Skin epidermis (tissue), 12 donors: Measurements from ENCODE around the gene PEX13.
"Not testable (repeated sequence)": the region's sequence is repeated elsewhere in the genome, so short reads cannot be mapped to it uniquely, and the experiment has no call there.

Experiments
- H3K27ac ChIP-seq, 21 experiments: fragments of 200-600 bp; sonication (generic) in 11 of 21; one replicate each; pipeline ENCODE4 v1.5.0; 2020; ENCODE audit warnings: mild to moderate bottlenecking in 3 of 21, inconsistent platforms in 2 of 21, moderate library complexity in 2 of 21
- H3K4me3 ChIP-seq, 7 experiments: fragments of 200-600 bp; sonication (generic) in 2 of 7; one replicate each; pipeline ENCODE4 v1.5.0; 2020; ENCODE audit warnings: inconsistent platforms in 2 of 7, mild to moderate bottlenecking in 2 of 7, moderate library complexity in 1 of 7

The PEX13 gene

DNA sequence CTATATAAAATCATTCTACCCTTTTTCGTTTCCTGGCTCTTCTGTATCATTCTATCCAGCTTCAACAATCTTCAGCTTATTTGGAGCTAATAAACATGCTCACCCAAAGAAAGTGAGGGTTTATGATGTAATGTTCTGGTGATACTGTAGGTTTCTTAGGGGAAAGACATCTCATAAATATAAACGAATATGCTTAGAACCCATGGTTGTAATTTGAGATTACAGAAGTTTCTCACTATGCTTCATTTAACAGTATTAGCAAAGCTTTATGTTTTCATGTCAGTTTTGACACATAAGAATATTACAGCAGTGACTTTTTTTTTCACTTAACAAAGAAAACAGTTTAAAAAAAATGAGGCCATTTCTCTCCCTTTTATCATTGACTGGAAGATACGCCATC is 11.8 kb upstream of the PEX13 start:
- H3K27ac ChIP-seq: no peak overlapping the region

GRCh38 chr2:61006486-61007105 is 10.9 kb upstream of the PEX13 start:
- H3K27ac ChIP-seq: no peak overlapping the region

More for the DNA sequence above, 11.8 kb upstream of the PEX13 start:
- no peak overlapping the region for H3K4me3 ChIP-seq

DNA sequence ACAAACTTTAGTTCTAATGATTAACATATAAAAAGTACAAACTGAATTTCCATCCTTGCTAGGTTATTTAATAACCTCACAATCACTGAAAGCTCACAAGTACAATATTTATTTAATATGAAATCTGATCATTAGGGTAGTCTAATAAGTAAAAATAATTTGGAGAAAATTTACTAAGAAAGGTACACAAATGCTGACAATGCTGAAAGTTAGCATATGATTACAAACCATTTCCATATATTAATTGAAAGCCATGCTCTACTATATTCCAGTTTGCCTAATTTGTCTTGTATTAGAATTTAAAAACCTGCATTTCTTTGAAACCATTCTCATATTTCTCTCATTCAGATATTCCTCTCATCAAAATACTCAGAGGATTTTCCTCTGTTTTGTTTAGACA is 8.2 kb upstream of the PEX13 start:
- Histone ChIP-seq H3K27ac (no peak overlapping the region), H3K4me3 (no peak overlapping the region)

More at GRCh38 chr2:61006486-61007105, 10.9 kb upstream of the PEX13 start:
- H3K4me3 ChIP-seq: no peak overlapping the region

- peak overlapping the region in 11 of 21 experiments; percentile 9 to 74 (median 49) for H3K27ac ChIP-seq
- no peak overlapping the region for H3K4me3 ChIP-seq
Measured at GRCh38 chr2:61011678-61012077, 5.8 kb upstream of the PEX13 start.

GRCh38 chr2:61012303-61012702 is 5.2 kb upstream of the PEX13 start:
- H3K27ac ChIP-seq: peak overlapping the region in 15 of 21 experiments; percentile 7 to 74 (median 34)
- H3K4me3 ChIP-seq: not testable (repeated sequence)

- no peak overlapping the region for H3K4me3 ChIP-seq
- H3K27ac ChIP-seq: peak overlapping the region in 8 of 21 experiments; percentile 4 to 64 (median 30)
Measured at GRCh38 chr2:61013382-61013781, 4.1 kb upstream of the PEX13 start.

DNA sequence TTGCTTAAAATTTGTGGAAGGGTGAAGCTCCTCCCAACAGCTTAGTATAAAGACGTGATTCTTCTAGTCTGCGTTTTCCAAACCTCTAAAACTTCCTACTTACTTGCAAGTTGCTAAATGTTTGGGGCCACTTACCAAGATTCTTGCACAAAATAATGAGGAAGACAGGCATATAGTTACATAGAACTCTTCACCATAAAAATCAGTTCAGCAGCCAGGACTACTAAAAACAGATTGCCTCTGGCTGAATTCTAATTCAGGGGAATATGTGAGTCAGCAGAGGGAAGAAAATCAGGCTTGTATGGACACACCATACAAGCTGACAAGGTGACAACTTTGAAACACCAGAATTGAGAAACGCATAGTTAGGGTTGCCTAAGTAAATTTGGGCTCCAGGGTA is 2.8 kb upstream of the PEX13 start:
- no peak overlapping the region for H3K4me3 ChIP-seq
- H3K27ac ChIP-seq: peak overlapping the region in 12 of 21 experiments; percentile 4 to 94 (median 46)

GRCh38 chr2:61015976-61016375 is 1.5 kb upstream of the PEX13 start:
- H3K27ac ChIP-seq: peak overlapping the region in 16 of 21 experiments; percentile 33 to 95 (median 91)
- H3K4me3 ChIP-seq: peak overlapping the region in 6 of 7 experiments; percentile 80 to 94 (median 92)

DNA sequence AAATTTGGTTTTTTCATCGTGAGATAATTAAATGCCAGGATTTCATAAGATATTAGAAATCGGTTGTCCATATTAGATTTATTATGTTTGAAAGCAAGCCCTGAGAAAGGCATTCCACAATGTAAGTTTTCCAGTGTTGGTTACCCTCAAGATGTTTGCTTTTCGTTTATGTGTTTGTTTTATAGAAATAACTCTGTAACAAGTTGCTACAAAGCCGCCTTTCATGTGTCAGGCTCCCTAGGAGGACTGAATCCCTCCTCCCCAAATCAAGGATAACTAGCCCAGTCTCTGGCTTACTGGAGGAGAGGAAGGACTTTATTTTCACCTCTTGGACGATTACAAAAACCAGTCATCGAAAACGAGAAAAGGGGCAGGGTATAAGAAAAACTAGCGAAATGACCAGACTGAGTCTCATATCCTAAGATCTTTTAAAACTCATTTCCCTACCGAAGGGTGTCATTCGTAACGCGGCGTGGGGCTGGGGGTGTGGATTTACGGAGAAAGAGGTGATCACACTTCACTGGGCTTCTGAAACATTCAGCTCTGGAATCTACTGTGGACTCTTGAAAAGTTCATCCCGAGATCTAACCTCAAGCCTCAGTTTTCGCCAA is 1.0 kb upstream of the PEX13 start:
- Histone ChIP-seq H3K4me3 (peak overlapping the region; percentile 80 to 94 (median 92)), H3K27ac (peak overlapping the region; percentile 27 to 95 (median 91))

DNA sequence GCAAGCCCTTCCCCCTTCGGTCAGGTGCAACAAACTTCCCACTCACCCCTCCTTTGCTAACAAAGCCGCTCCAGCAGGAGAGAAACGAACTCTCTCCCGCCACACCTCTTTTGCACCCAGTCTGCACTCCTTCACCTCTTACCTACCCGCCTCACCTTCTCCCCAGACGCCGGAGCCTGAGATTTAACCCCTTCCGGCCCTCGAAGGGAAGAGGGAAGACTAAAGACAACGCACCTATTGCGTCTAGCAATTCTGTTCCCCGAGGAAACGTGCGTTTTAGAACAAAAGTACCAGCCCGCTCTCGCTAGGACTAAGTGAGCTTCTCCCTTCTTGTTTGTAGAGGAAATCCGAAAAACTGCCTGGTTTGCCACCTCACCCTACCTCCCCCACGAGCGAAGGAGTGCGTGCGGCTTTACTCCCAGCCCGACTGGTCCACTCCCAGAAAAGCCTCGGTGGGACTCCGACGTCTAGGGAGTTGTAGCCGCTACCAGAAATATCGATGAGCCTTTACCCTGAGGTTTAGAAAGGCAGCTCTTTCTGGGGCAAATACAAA is 441 bp upstream of the PEX13 start:
- peak overlapping the region; percentile 80 to 94 (median 92) for H3K4me3 ChIP-seq
- peak overlapping the region; percentile 27 to 95 (median 91) for H3K27ac ChIP-seq

DNA sequence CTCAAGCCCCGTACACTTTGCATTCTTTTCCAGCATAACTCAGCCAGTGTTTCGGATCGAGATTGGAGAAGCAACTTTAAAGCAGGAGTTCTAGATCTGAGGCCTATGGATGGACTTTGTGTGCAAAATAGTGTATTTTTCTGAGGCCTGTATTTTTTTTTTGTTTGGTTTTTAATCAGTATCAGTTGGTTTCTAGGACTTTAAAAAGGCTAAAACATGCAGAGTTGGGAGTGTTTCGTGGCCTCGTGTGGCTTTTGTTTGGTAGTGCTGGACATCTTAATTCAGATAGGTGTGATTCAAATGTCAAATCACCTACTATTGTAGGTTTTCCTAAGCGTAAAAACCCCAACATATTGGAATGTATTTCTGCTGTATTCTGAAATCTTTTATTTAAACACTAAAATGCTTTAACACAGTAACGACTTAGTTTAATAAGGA is 817 bp downstream of the PEX13 start:
- Histone ChIP-seq H3K4me3 (peak overlapping the region; percentile 80 to 94 (median 92)), H3K27ac (peak overlapping the region; percentile 56 to 95 (median 91))

GRCh38 chr2:61018798-61019197 is 1.3 kb downstream of the PEX13 start:
- Histone ChIP-seq H3K4me3 (peak overlapping the region; percentile 80 to 94 (median 92)), H3K27ac (peak overlapping the region in 18 of 21 experiments; percentile 87 to 95 (median 92))

GRCh38 chr2:61021228-61021660 is 3.7 kb downstream of the PEX13 start:
- Histone ChIP-seq H3K4me3 (no peak overlapping the region), H3K27ac (no peak overlapping the region)

- Histone ChIP-seq H3K27ac (no peak overlapping the region), H3K4me3 (no peak overlapping the region)
Measured at GRCh38 chr2:61023670-61024069, 6.2 kb downstream of the PEX13 start.

DNA sequence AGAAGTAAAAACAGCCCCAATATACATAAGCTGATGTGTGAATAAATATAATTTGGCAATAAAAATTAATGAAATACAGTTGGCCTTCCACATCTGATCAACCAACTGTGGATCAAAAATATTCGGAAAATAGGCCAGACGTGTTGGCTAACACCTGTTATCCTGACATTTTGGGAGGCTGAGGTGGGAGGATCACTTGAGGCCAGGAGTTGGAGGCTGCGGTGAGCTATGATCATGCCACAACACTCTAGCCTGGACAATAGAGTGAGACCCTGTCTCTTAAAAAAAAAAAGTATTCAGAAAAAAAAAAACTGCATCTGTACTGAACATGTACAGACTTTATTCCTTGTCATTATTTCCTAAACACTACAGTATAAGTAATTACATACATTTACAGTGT is 12.0 kb downstream of the PEX13 start:
- Histone ChIP-seq H3K4me3 (no peak overlapping the region), H3K27ac (no peak overlapping the region)

- not testable (repeated sequence) for H3K27ac ChIP-seq, H3K4me3 ChIP-seq
Measured at GRCh38 chr2:61034592-61034991, 17.1 kb downstream of the PEX13 start.

GRCh38 chr2:61036643-61037042 is 19.1 kb downstream of the PEX13 start:
- not testable (repeated sequence) for H3K4me3 ChIP-seq, H3K27ac ChIP-seq

DNA sequence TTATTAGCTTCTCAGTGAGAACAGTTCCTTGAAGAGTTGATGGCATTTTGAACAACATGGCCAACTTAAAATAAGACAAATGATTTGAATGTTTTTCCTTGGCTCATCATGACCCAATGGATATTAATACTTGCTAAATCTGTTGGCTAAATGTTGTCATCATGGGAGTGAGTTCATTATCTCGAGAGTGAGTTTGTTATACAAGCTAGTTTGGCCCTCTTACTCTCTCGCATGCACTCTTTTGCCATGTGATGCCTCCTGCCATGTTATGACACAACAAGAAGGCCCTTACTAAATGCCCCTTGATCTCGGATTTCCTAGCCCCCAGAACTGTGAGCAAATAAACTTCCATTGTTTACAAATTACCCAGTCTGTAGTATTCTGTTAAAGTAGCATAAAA is 25.3 kb downstream of the PEX13 start:
- Histone ChIP-seq H3K4me3 (no peak overlapping the region), H3K27ac (no peak overlapping the region)

DNA sequence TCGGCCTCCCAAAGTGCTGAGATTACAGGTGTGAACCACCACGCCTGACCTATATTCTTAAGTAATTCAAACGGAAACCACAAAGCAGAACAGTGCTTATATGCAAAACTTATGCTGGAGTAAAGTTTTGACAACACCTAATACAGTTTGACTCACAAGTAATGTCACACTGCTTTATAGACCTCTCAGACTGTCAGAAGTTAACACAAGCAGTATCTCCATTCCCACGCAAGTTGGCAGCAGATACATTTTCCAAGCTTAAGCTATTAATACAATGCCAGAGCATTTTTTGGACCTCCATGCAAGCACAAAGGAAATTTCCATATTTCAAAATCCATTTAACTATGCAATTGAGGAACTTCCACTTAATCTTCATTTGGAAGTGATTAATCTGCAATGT is 27.1 kb downstream of the PEX13 start:
- Histone ChIP-seq H3K27ac (no peak overlapping the region), H3K4me3 (no peak overlapping the region)

DNA sequence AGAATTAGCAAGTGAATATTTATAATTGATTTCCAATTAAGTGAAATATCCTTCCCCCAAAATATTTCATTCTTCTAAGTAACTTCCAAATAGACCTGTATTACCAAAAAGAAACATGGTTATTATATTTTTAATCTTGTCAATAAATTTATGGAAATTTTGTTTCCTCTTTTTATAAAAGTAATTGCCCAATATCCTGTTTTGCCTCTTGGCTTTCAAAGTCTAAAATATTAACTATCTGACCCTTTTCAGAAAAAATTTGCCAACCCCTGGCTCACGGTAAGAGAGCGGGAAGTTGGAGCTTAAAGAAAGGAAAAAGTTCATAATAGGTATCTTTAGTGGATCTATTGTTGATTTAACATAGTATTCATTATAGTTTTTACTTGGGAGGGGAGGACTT is 27.7 kb downstream of the PEX13 start:
- peak overlapping the region in 1 of 21 experiments; percentile 37 for H3K27ac ChIP-seq
- H3K4me3 ChIP-seq: no peak overlapping the region

DNA sequence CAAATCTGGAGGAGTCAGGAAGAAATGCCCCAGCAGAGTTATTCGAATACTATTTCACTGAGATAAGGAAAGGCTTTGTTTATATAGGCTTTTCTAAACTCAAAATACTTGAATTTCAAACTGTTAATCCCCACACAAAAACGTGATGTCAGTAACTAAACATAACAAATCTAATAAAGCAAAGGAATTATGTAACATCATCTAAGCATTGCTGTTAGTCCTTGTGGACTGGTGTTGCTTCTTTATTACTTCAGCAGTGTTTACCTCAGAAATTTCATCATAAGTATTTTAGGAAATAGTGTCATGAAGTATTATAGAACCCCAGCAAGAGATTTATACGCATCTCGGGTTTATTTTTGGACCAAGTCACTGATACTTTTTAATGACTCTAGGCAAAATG is 28.5 kb downstream of the PEX13 start:
- Histone ChIP-seq H3K27ac (peak overlapping the region in 1 of 21 experiments; percentile 11), H3K4me3 (no peak overlapping the region)
